ENCODE results near the gene BCL11A. TPM values are rescaled to one million over a fixed set of nuclear protein-coding genes. Genes with fewer than 3 reads are reported as not detected.

Gene BCL11A
- total RNA-seq, 4 donors from 2014 or later, result 0.22 TPM; not detected in 3

GRCh38 chr2:60472041-60472440 lies 81.4 kb downstream of the BCL11A start:
- Histone ChIP-seq H3K36me3 (no peaks in the 10 kb centered on the region), H3K27me3 (no peaks in the 10 kb centered on the region), H3K4me1 (no peaks in the 10 kb centered on the region), H3K9me3 (no peaks in the 10 kb centered on the region), H3K27ac (no peak overlapping the region), H3K4me3 (no peak overlapping the region)
- DNase-seq (ENCODE audit: low spot score in 2 of 2), result no peak
- TF ChIP-seq CTCF (IDR thresholded peaks at IDR 0.05), result no peak
- no peak for TF ChIP-seq EP300 (IDR thresholded peaks at IDR 0.05)
- TF ChIP-seq POLR2A (IDR thresholded peaks at IDR 0.05), result no peak
- WGBS, 2 donors, result 85 to 89% methylated on average over 5 of the region's 5 CpGs

- Histone ChIP-seq H3K4me1 (no peaks in the 10 kb centered on the region), H3K27me3 (no peaks in the 10 kb centered on the region), H3K36me3 (no peaks in the 10 kb centered on the region), H3K27ac (no peak overlapping the region), H3K4me3 (no peak overlapping the region), H3K9me3 (no peaks in the 10 kb centered on the region)
- WGBS, 2 donors, result 85 to 88% methylated on average over 5 of the region's 5 CpGs
- no peak for DNase-seq (ENCODE audit: low spot score in 2 of 2)
- TF ChIP-seq EP300 (IDR thresholded peaks at IDR 0.05) (no peak), CTCF (IDR thresholded peaks at IDR 0.05) (no peak), POLR2A (IDR thresholded peaks at IDR 0.05) (no peak)
Measured at GRCh38 chr2:60470340-60470739, 83.1 kb downstream of the BCL11A start.

- Histone ChIP-seq H3K9me3 (no peaks in the 10 kb centered on the region), H3K4me1 (no peaks in the 10 kb centered on the region), H3K4me3 (no peak overlapping the region), H3K27ac (no peak overlapping the region), H3K27me3 (no peaks in the 10 kb centered on the region), H3K36me3 (no peaks in the 10 kb centered on the region)
- no peak for DNase-seq (ENCODE audit: low spot score in 2 of 2)
- 74 to 76% methylated on average over 6 of the region's 6 CpGs for WGBS, 2 donors
- no peak for TF ChIP-seq CTCF (IDR thresholded peaks at IDR 0.05)
- no peak for TF ChIP-seq EP300 (IDR thresholded peaks at IDR 0.05)
- TF ChIP-seq POLR2A (IDR thresholded peaks at IDR 0.05), result no peak
Measured at GRCh38 chr2:60469536-60470317, 83.7 kb downstream of the BCL11A start.

GRCh38 chr2:60468382-60469085 lies 84.9 kb downstream of the BCL11A start:
- 72 to 78% methylated on average over 7 of the region's 7 CpGs for WGBS, 2 donors
- no peaks in the 10 kb centered on the region for H3K27me3 ChIP-seq
- H3K4me1 ChIP-seq, result no peaks in the 10 kb centered on the region
- H3K9me3 ChIP-seq, result no peaks in the 10 kb centered on the region
- H3K27ac ChIP-seq, result no peak overlapping the region
- DNase-seq (ENCODE audit: low spot score in 2 of 2), result no peak
- H3K4me3 ChIP-seq, result no peak overlapping the region
- H3K36me3 ChIP-seq, result no peaks in the 10 kb centered on the region
- TF ChIP-seq CTCF (IDR thresholded peaks at IDR 0.05), result no peak
- TF ChIP-seq POLR2A (IDR thresholded peaks at IDR 0.05), result no peak
- no peak for TF ChIP-seq EP300 (IDR thresholded peaks at IDR 0.05)

GRCh38 chr2:60466161-60466702 lies 87.2 kb downstream of the BCL11A start:
- Histone ChIP-seq H3K27me3 (no peaks in the 10 kb centered on the region), H3K27ac (no peak overlapping the region), H3K36me3 (no peaks in the 10 kb centered on the region), H3K9me3 (no peaks in the 10 kb centered on the region), H3K4me1 (no peaks in the 10 kb centered on the region), H3K4me3 (no peak overlapping the region)
- TF ChIP-seq EP300 (IDR thresholded peaks at IDR 0.05) (no peak), POLR2A (IDR thresholded peaks at IDR 0.05) (no peak), CTCF (IDR thresholded peaks at IDR 0.05) (no peak)
- 66 to 87% methylated on average over 3 of the region's 3 CpGs for WGBS, 2 donors
- DNase-seq (ENCODE audit: low spot score in 2 of 2), result no peak
